Body of pancreas (tissue), 4 donors: Measurements from ENCODE around the gene TSPAN4. TPM values are rescaled to one million over a fixed set of nuclear protein-coding genes. Genes with fewer than 3 reads are reported as not detected.

ENCODE experiments used
- ATAC-seq: fragments of 150-250 bp; one replicate; pipeline ENCODE4 v1.9.1; 2016
- DNase-seq, 4 donors: peaks; one replicate each; pipeline ENCODE4 v3.0.0-alpha.2; 2019
- H3K27ac ChIP-seq, 4 donors: fragments of 200-600 bp; sonication (generic); 1 replicate in 3 of 4; 2 replicates in 1 of 4; pipeline versions ENCODE4 v1.5.1 to v1.6.1; 2016 to 2019; ENCODE audit warnings: mild to moderate bottlenecking in 1 of 4, mixed read lengths in 1 of 4, moderate library complexity in 1 of 4
- H3K27me3 ChIP-seq, 2 donors: fragments of 200-600 bp; sonication (generic); one replicate each; pipeline ENCODE4 v1.6.0; 2016; ENCODE audit warnings: mild to moderate bottlenecking in 1 of 2
- H3K36me3 ChIP-seq, 2 donors: fragments of 200-600 bp; sonication (generic); replicated peaks in 1 of 2; 2 replicates each; pipeline ENCODE4 v1.5.1; 2016; ENCODE audit warnings: low read depth in 2 of 2; ENCODE audit not compliant: insufficient read depth in 1 of 2
- H3K4me1 ChIP-seq: fragments of 200-600 bp; sonication (generic); one replicate; pipeline ENCODE4 v1.6.0; 2016
- H3K4me3 ChIP-seq, 2 donors: fragments of 200-600 bp; sonication (generic); 1 replicate in 1 of 2; 2 replicates in 1 of 2; pipeline ENCODE4 v1.5.1; 2016 to 2019
- H3K9me3 ChIP-seq, 3 donors: fragments of 200-600 bp; sonication (generic); 1 replicate in 2 of 3; 2 replicates in 1 of 3; pipeline ENCODE4 v1.5.1; 2016
- POLR2A ChIP-seq, 3 donors: fragments of 450-650 bp; IDR thresholded peaks; one replicate each; pipeline ENCODE4 v1.6.1; 2016; ENCODE audit warnings: antibody characterized with exemption in 3 of 3, mild to moderate bottlenecking in 2 of 3
- WGBS, 2 donors: methylation state at CpG; one replicate each; pipeline ENCODE4 v1.1.5; 2017; 5-methylcytosine and 5-hydroxymethylcytosine counted together
- intact Hi-C: fragments of 100-400 bp; cut with DNase I; formaldehyde crosslinking; loops from one replicate; pipeline ENCODE4 v1.15.1; 2023
- total RNA-seq, 2 donors: library from RNA; depleted of rRNA; stranded (reverse); fragments of >200 nt; gene quantifications; one replicate each; pipeline ENCODE4 v1.1.0, GENCODE V29; 2016
- TF ChIP-seq, protein P1 (sequence below), 7 experiments: fragments of 450-650 bp in 4 of 7; fragments of 200-600 bp in 3 of 7; sonication (generic) in 3 of 7; IDR thresholded peaks; one replicate each; pipeline ENCODE4 v1.5.1; 2016 to 2019; ENCODE audit warnings: antibody characterized with exemption in 7 of 7

Gene TSPAN4
- total RNA-seq, 2 donors from 2014 or later: 44.9 to 87.7 TPM

DNA sequence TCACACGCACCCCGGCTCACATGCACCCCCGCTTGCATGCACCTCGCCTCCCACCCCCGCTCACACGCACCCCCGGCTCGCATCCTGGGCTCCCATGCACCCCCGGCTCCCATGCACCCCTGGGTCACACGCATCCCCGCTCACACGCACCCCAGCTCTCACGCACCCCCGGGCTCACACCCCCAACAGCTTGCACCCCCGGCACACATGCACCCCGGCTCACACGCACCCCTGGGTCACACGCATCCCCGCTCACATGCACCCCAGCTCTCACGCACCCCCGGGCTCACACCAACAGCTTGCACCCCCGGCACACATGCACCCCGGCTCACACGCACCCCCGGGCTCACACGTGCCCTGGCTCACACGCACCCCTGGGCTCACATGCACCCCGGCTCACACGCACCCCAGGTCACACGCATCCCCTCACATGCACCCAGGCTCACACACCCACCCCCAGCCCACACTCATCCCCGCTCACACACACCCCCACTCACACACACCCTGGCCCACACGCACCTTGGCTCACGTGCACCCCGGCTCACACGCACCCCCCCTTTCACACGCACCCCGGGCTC, 16.2 kb downstream of the TSPAN4 start:
- Histone ChIP-seq H3K4me3 (no peak overlapping the region), H3K9me3 (no peaks in the 10 kb centered on the region), H3K4me1 (peaks cover 12% of the 10 kb centered on the region), H3K36me3 (no peaks in the 10 kb centered on the region), H3K27me3 (no peaks in the 10 kb centered on the region), H3K27ac (no peak overlapping the region)
- no peak for TF ChIP-seq POLR2A (IDR thresholded peaks at IDR 0.05)
- TF ChIP-seq, protein P1, sequence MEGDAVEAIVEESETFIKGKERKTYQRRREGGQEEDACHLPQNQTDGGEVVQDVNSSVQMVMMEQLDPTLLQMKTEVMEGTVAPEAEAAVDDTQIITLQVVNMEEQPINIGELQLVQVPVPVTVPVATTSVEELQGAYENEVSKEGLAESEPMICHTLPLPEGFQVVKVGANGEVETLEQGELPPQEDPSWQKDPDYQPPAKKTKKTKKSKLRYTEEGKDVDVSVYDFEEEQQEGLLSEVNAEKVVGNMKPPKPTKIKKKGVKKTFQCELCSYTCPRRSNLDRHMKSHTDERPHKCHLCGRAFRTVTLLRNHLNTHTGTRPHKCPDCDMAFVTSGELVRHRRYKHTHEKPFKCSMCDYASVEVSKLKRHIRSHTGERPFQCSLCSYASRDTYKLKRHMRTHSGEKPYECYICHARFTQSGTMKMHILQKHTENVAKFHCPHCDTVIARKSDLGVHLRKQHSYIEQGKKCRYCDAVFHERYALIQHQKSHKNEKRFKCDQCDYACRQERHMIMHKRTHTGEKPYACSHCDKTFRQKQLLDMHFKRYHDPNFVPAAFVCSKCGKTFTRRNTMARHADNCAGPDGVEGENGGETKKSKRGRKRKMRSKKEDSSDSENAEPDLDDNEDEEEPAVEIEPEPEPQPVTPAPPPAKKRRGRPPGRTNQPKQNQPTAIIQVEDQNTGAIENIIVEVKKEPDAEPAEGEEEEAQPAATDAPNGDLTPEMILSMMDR (IDR thresholded peaks at IDR 0.05): no peak
- WGBS, 2 donors: 83 to 84% methylated on average over 34 to 36 of the region's 37 CpGs
- intact Hi-C loops: loop anchor here (5.0 kb wide), 1 partner anchor 178 kb away; the partner anchor contains the start of gene MUC6
- ATAC-seq (no peak), DNase-seq (no peak)

DNA sequence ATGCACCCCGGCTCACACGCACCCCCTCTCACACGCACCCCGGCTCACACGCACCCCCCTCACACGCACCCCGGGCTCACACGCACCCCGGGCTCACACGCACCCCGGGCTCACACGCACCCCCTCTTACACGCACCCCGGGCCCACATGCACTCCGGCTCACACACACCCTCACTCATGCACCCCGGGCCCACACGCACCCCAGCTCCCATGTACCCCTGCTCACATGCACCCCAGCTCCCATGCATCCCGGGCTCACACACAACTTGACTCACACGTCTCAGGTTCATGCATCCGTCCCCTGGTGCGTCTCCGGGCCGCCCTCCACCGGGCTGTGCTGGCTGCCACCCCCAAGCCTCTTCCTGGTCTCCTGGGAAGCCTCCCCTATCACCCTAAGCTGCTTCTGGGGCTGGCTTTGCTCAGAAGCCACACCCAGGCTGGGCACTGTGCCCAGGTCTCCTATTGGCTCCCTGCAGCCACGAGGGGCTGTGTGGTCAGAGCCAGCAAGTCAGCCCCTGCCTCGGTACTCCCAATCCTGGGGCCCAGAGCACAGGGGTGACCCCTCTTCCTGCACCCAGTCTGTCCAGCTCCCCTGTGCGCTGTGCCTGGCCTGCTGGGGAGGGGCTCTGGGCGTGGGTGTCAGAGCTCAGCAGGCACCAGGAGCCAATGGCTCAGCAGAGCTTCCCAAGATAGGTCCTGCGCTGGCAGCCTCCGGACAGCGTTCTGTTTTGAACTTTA, 16.9 kb downstream of the TSPAN4 start:
- Histone ChIP-seq H3K27me3 (no peaks in the 10 kb centered on the region), H3K4me3 (no peak overlapping the region), H3K36me3 (no peaks in the 10 kb centered on the region), H3K4me1 (peaks cover 12% of the 10 kb centered on the region), H3K27ac (no peak overlapping the region), H3K9me3 (no peaks in the 10 kb centered on the region)
- ATAC-seq: peak; percentile 67
- peak in 1 of 3 donors; percentile 8 for TF ChIP-seq POLR2A (IDR thresholded peaks at IDR 0.05)
- TF ChIP-seq, protein P1 (IDR thresholded peaks at IDR 0.05): no peak
- DNase-seq: peak; percentile 70 to 86 (median 81)
- intact Hi-C loops: loop anchor here (5.0 to 10.0 kb wide), 2 partner anchors 178 to 595 kb away; partner anchors contain the start of gene MUC6
- 24 to 39% methylated on average over 10 to 18 of the region's 31 CpGs for WGBS, 2 donors

DNA sequence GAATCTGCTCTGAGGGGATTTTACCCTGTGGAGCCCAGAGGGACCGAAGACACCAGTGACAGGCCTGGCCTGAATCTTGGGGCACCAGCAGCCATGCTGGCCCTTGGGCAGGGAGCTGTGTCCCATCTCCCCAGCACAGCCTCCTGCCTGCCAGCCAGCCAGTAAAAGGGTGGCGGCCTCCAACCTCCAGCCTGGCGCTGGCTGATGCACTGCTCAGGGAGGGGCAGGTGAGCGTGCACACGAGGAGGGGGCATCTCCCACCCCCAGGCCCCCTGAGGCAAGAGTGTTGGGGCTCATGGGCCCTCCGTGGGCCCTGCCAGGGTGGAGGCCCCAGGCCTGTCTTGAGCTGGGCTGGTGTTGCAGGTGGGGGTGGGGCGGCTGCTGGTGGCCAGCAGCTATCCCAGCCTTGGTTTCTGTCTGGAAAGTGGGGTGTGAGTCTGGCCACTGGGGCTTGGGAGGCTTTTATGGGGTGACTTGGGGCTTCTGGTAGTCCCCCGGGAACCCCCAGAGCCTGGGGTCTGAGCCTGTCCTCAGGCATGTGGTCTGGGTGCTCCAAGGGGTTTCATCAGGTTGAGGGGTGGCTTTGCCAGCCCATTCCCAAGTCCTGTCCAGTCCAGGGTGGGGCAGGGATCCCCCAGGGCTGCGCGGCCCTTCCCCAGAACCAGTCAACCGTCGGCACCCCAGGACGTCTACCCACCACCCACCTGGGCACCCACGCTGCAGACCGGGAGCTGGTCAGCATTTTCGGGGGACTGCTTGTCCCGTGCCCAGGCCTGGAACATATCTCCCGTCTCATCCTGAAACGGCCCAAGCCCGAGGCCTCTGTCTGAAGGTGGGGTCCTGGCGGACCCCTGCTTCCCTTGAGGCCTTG, 17.8 kb downstream of the TSPAN4 start:
- Histone ChIP-seq H3K9me3 (no peaks in the 10 kb centered on the region), H3K27me3 (no peaks in the 10 kb centered on the region), H3K27ac (no peak overlapping the region), H3K4me3 (no peak overlapping the region), H3K4me1 (peaks cover 12% of the 10 kb centered on the region), H3K36me3 (no peaks in the 10 kb centered on the region)
- no peak for ATAC-seq
- intact Hi-C loops: loop anchor here (10.0 kb wide), 1 partner anchor 594 kb away; no protein-coding TSS in a partner anchor
- TF ChIP-seq, protein P1 (IDR thresholded peaks at IDR 0.05): no peak
- no peak for TF ChIP-seq POLR2A (IDR thresholded peaks at IDR 0.05)
- DNase-seq: no peak
- WGBS, 2 donors: 79 to 83% methylated on average over 6 to 19 of the region's 21 CpGs

DNA sequence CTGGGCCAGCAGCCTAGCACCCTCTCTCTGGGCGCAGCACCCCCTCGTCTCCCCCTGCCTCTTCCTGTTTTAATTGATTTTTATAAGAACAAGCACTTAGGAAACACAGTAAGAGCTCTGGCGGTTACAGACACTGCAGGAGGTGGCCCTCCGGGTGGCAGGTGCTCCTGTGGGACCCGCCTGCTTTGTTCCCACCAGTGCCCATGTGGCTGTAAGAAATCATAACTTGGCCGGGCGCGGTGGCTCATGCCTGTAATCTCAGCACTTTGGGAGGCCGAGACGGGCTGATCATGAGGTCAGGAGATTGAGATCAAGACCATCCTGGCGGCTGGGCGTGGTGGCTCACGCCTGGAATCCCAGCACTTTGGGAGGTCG, 18.4 kb downstream of the TSPAN4 start:
- peaks cover 12% of the 10 kb centered on the region for H3K4me1 ChIP-seq
- no peak for ATAC-seq
- no peaks in the 10 kb centered on the region for H3K36me3 ChIP-seq
- H3K27ac ChIP-seq: no peak overlapping the region
- intact Hi-C loops: loop anchor here (10.0 kb wide), 1 partner anchor 594 kb away; no protein-coding TSS in a partner anchor
- no peaks in the 10 kb centered on the region for H3K9me3 ChIP-seq
- WGBS, 2 donors: 78 to 85% methylated on average over 10 to 14 of the region's 14 CpGs
- H3K27me3 ChIP-seq: no peaks in the 10 kb centered on the region
- TF ChIP-seq POLR2A (IDR thresholded peaks at IDR 0.05): no peak
- TF ChIP-seq, protein P1 (IDR thresholded peaks at IDR 0.05): no peak
- no peak for DNase-seq
- H3K4me3 ChIP-seq: no peak overlapping the region
